HCT116 (cell line): Measurements from ENCODE around the gene TDRD10.

Experiments
- EZH2 ChIP-seq: fragments of 200-600 bp; sonication (generic); IDR thresholded peaks from 2 replicates; pipeline ENCODE4 v1.6.1; 2017; ENCODE audit warnings: antibody characterized with exemption, mixed run types
- RAD21 ChIP-seq: IDR thresholded peaks from 2 replicates; pipeline ENCODE4 v1.6.1; 2012; ENCODE audit warnings: low read depth, mild to moderate bottlenecking
- TCF7L2 ChIP-seq: IDR thresholded peaks from 2 replicates; pipeline ENCODE4 v1.7.0; 2011; ENCODE audit warnings: borderline replicate concordance, inconsistent platforms; ENCODE audit not compliant: insufficient read depth, insufficient read length; ENCODE audit errors: extremely low read depth
- TF ChIP-seq, protein P1 (sequence below): IDR thresholded peaks from 2 replicates; pipeline ENCODE4 v1.6.1; 2011; ENCODE audit warnings: mild to moderate bottlenecking, low read length, moderate library complexity; ENCODE audit not compliant: insufficient replicate concordance; ENCODE audit errors: extremely low read depth
- TF ChIP-seq, protein P2 (sequence below), 3 experiments: fragments of 200-600 bp in 1 of 3; sonication (generic) in 1 of 3; IDR thresholded peaks in 2 of 3; conservative IDR thresholded peaks in 1 of 3; 2 replicates each; pipeline ENCODE4 v1.5.1; 2012 to 2017; ENCODE audit warnings: low read depth in 2 of 3, low read length in 2 of 3, antibody characterized with exemption in 1 of 3, borderline replicate concordance in 1 of 3, control low read depth in 1 of 3, mild to moderate bottlenecking in 1 of 3, mixed read lengths in 1 of 3, mixed run types in 1 of 3, moderate library complexity in 1 of 3; ENCODE audit not compliant: insufficient read depth in 1 of 3
- TF ChIP-seq, protein P3 (sequence below): IDR thresholded peaks from 2 replicates; pipeline ENCODE4 v1.6.1; 2012

DNA sequence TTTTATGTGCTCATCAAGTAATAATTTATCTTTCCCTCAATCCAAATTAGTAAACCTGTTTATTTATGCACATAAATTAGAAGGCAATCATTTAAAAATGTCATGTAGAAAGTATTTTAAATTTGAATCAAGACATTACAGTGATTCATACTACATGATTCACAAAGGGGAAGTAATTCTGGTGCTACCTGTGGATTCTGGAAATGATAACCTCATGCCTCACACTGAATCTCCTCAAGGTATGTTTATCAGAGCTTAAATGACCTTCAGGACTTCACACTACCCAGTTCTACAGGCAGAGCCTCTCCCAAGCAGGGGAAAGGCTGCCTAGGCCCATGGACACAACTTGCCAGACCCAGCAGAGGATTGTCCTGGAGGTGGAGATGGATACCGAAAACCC lies 25.2 kb upstream of the TDRD10 start:
- TF ChIP-seq, protein P1, sequence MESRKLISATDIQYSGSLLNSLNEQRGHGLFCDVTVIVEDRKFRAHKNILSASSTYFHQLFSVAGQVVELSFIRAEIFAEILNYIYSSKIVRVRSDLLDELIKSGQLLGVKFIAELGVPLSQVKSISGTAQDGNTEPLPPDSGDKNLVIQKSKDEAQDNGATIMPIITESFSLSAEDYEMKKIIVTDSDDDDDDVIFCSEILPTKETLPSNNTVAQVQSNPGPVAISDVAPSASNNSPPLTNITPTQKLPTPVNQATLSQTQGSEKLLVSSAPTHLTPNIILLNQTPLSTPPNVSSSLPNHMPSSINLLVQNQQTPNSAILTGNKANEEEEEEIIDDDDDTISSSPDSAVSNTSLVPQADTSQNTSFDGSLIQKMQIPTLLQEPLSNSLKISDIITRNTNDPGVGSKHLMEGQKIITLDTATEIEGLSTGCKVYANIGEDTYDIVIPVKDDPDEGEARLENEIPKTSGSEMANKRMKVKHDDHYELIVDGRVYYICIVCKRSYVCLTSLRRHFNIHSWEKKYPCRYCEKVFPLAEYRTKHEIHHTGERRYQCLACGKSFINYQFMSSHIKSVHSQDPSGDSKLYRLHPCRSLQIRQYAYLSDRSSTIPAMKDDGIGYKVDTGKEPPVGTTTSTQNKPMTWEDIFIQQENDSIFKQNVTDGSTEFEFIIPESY = no peak
- TF ChIP-seq, protein P2, sequence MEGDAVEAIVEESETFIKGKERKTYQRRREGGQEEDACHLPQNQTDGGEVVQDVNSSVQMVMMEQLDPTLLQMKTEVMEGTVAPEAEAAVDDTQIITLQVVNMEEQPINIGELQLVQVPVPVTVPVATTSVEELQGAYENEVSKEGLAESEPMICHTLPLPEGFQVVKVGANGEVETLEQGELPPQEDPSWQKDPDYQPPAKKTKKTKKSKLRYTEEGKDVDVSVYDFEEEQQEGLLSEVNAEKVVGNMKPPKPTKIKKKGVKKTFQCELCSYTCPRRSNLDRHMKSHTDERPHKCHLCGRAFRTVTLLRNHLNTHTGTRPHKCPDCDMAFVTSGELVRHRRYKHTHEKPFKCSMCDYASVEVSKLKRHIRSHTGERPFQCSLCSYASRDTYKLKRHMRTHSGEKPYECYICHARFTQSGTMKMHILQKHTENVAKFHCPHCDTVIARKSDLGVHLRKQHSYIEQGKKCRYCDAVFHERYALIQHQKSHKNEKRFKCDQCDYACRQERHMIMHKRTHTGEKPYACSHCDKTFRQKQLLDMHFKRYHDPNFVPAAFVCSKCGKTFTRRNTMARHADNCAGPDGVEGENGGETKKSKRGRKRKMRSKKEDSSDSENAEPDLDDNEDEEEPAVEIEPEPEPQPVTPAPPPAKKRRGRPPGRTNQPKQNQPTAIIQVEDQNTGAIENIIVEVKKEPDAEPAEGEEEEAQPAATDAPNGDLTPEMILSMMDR (IDR thresholded peaks at IDR 0.05 in 2 of 3, conservative IDR thresholded peaks at IDR 0.05 in 1 of 3; ENCODE audit: borderline replicate concordance in 1 of 3, insufficient read depth in 1 of 3, low read depth in 2 of 3, low read length in 2 of 3) = no peak
- TF ChIP-seq TCF7L2 (no peak), EZH2 (no peak), RAD21 (no peak)
- TF ChIP-seq, protein P3, sequence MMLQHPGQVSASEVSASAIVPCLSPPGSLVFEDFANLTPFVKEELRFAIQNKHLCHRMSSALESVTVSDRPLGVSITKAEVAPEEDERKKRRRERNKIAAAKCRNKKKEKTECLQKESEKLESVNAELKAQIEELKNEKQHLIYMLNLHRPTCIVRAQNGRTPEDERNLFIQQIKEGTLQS = no peak
